Uterus (tissue), 4 donors: Measurements from ENCODE around the gene WWOX. TPM values are rescaled to one million over a fixed set of nuclear protein-coding genes. Genes with fewer than 3 reads are reported as not detected.

Experiments
- DNase-seq, 2 donors: peaks; one replicate each; pipeline ENCODE4 v3.0.0-alpha.2; 2019 to 2020
- H3K27ac ChIP-seq, 2 donors: fragments of 200-600 bp; sonication (generic); 1 replicate in 1 of 2; 2 replicates in 1 of 2; pipeline ENCODE4 v1.5.1; 2016 to 2018
- H3K27me3 ChIP-seq, 2 donors: fragments of 200-600 bp; sonication (generic); one replicate each; pipeline ENCODE4 v1.5.1; 2018 to 2019; ENCODE audit warnings: control low read depth in 1 of 2
- H3K36me3 ChIP-seq, 2 donors: fragments of 200-600 bp; sonication (generic); one replicate each; pipeline ENCODE4 v1.5.1; 2019; ENCODE audit warnings: control low read depth in 1 of 2
- H3K4me1 ChIP-seq, 2 donors: fragments of 200-600 bp; sonication (generic); one replicate each; pipeline ENCODE4 v1.5.1; 2018 to 2019; ENCODE audit warnings: control low read depth in 1 of 2
- H3K4me3 ChIP-seq, 2 donors: fragments of 200-600 bp; sonication (generic); 1 replicate in 1 of 2; 2 replicates in 1 of 2; pipeline ENCODE4 v1.5.1; 2018 to 2019; ENCODE audit warnings: mild to moderate bottlenecking in 1 of 2
- H3K9me3 ChIP-seq, 2 donors: fragments of 200-600 bp; sonication (generic); one replicate each; pipeline ENCODE4 v1.5.1; 2019; ENCODE audit warnings: control low read depth in 1 of 2
- CTCF ChIP-seq, 4 experiments: fragments of 200-600 bp in 2 of 4; fragments of 450-650 bp in 2 of 4; sonication (generic) in 2 of 4; IDR thresholded peaks; one replicate each; pipeline ENCODE4 v1.5.1; 2016 to 2019; ENCODE audit warnings: antibody characterized with exemption in 4 of 4, mild to moderate bottlenecking in 2 of 4, moderate library complexity in 1 of 4
- POLR2A ChIP-seq, 2 donors: fragments of 450-650 bp; IDR thresholded peaks; one replicate each; pipeline ENCODE4 v1.6.1; 2016; ENCODE audit warnings: antibody characterized with exemption in 2 of 2, mild to moderate bottlenecking in 1 of 2, moderate library complexity in 1 of 2
- intact Hi-C: fragments of 100-400 bp; cut with DNase I; formaldehyde crosslinking; loops from one replicate; pipeline ENCODE4 v1.15.1; 2023; ENCODE audit warnings: low total_unique reads
- total RNA-seq, 4 donors: library from RNA; depleted of rRNA in 3 of 4; stranded (reverse); fragments of >200 nt in 3 of 4; gene quantifications; one replicate each; pipeline versions ENCODE4 v1.1.0 to v1.2.4, GENCODE V29; 2014 to 2023
- donor health status: DM: yes; HTN: yes; CAD: no.

Gene WWOX
- total RNA-seq, 4 donors from 2014 or later: 34.1 to 99.9 (median 55.8) TPM

- Histone ChIP-seq H3K27me3 (no peaks in the 10 kb centered on the region), H3K4me1 (no peaks in the 10 kb centered on the region), H3K27ac (no peak overlapping the region), H3K36me3 (no peaks in the 10 kb centered on the region), H3K9me3 (no peaks in the 10 kb centered on the region), H3K4me3 (no peak overlapping the region)
- intact Hi-C loops: no loop called here
- TF ChIP-seq CTCF (IDR thresholded peaks at IDR 0.05) (no peak), POLR2A (IDR thresholded peaks at IDR 0.05) (no peak)
- no peak for DNase-seq
These were observed 388.0 kb downstream of the WWOX start for GRCh38 chr16:78487471-78487870.

GRCh38 chr16:78489072-78489471 lies 389.6 kb downstream of the WWOX start:
- no peaks in the 10 kb centered on the region for H3K36me3 ChIP-seq
- no peaks in the 10 kb centered on the region for H3K4me1 ChIP-seq
- no peak overlapping the region for H3K27ac ChIP-seq
- no peaks in the 10 kb centered on the region for H3K9me3 ChIP-seq
- no peak for DNase-seq
- no peak for TF ChIP-seq POLR2A (IDR thresholded peaks at IDR 0.05)
- no peak for TF ChIP-seq CTCF (IDR thresholded peaks at IDR 0.05)
- intact Hi-C loops: no loop called here
- no peaks in the 10 kb centered on the region for H3K27me3 ChIP-seq
- H3K4me3 ChIP-seq: no peak overlapping the region

- H3K4me1 ChIP-seq: no peaks in the 10 kb centered on the region
- H3K27ac ChIP-seq: no peak overlapping the region
- no peak for DNase-seq
- H3K27me3 ChIP-seq: no peaks in the 10 kb centered on the region
- no peak for TF ChIP-seq CTCF (IDR thresholded peaks at IDR 0.05)
- TF ChIP-seq POLR2A (IDR thresholded peaks at IDR 0.05): no peak
- H3K36me3 ChIP-seq: no peaks in the 10 kb centered on the region
- intact Hi-C loops: no loop called here
- H3K9me3 ChIP-seq: no peaks in the 10 kb centered on the region
- no peak overlapping the region for H3K4me3 ChIP-seq
These were observed 390.2 kb downstream of the WWOX start for GRCh38 chr16:78489631-78490030.

- intact Hi-C loops: no loop called here
- H3K27me3 ChIP-seq: no peaks in the 10 kb centered on the region
- H3K27ac ChIP-seq: no peak overlapping the region
- no peaks in the 10 kb centered on the region for H3K36me3 ChIP-seq
- H3K9me3 ChIP-seq: no peaks in the 10 kb centered on the region
- no peaks in the 10 kb centered on the region for H3K4me1 ChIP-seq
- TF ChIP-seq CTCF (IDR thresholded peaks at IDR 0.05): no peak
- no peak for TF ChIP-seq POLR2A (IDR thresholded peaks at IDR 0.05)
- DNase-seq: no peak
- no peak overlapping the region for H3K4me3 ChIP-seq
These were observed 391.0 kb downstream of the WWOX start for GRCh38 chr16:78490431-78490830.

- H3K27me3 ChIP-seq: no peaks in the 10 kb centered on the region
- no peaks in the 10 kb centered on the region for H3K36me3 ChIP-seq
- no peak for DNase-seq
- H3K27ac ChIP-seq: no peak overlapping the region
- no peak overlapping the region for H3K4me3 ChIP-seq
- intact Hi-C loops: no loop called here
- no peaks in the 10 kb centered on the region for H3K4me1 ChIP-seq
- no peak for TF ChIP-seq CTCF (IDR thresholded peaks at IDR 0.05)
- TF ChIP-seq POLR2A (IDR thresholded peaks at IDR 0.05): no peak
- no peaks in the 10 kb centered on the region for H3K9me3 ChIP-seq
These were observed 391.4 kb downstream of the WWOX start for GRCh38 chr16:78490847-78491246.
